ENCODE results near the gene MYO3B. TPM values are rescaled to one million over a fixed set of nuclear protein-coding genes. Genes with fewer than 3 reads are reported as not detected.

MYO3B gene
- total and polyA plus RNA-seq, 3 donors from 2014 or later = 1.4 to 3.5 (median 2.5) TPM

DNA sequence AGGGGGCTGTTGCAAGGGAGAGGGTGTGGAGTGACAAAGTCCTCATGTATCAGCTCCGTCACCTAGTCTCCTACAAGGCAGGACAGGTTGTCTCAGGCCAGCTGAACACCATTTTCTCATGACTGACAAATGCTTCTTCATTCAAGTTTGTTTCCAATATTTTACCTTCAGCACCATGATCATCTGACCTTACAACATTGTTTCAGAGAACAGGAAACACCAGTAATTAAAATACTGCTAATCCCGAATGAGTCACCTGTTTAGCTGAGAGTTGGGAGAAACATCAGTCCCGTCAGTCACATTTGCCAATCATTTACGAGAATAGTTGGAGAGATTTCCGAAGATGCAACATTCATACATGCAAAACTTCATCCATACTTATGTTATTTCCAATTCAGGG lies 511.5 kb downstream of the MYO3B start:
- H3K4me1 ChIP-seq = no peaks in the 10 kb centered on the region
- H3K27me3 ChIP-seq = no peaks in the 10 kb centered on the region
- no peaks in the 10 kb centered on the region for H3K36me3 ChIP-seq (ENCODE audit: low read depth, missing control alignments)
- no peak overlapping the region for H3K27ac ChIP-seq
- TF ChIP-seq, protein P1, sequence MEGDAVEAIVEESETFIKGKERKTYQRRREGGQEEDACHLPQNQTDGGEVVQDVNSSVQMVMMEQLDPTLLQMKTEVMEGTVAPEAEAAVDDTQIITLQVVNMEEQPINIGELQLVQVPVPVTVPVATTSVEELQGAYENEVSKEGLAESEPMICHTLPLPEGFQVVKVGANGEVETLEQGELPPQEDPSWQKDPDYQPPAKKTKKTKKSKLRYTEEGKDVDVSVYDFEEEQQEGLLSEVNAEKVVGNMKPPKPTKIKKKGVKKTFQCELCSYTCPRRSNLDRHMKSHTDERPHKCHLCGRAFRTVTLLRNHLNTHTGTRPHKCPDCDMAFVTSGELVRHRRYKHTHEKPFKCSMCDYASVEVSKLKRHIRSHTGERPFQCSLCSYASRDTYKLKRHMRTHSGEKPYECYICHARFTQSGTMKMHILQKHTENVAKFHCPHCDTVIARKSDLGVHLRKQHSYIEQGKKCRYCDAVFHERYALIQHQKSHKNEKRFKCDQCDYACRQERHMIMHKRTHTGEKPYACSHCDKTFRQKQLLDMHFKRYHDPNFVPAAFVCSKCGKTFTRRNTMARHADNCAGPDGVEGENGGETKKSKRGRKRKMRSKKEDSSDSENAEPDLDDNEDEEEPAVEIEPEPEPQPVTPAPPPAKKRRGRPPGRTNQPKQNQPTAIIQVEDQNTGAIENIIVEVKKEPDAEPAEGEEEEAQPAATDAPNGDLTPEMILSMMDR (IDR thresholded peaks at IDR 0.05) = no peak
- no peak for TF ChIP-seq POLR2A (IDR thresholded peaks at IDR 0.05)
- intact Hi-C loops (cut with DNase I; ENCODE audit: low total_unique reads) = no loop called here
- H3K9me3 ChIP-seq = no peaks in the 10 kb centered on the region
- WGBS, 2 donors = 78 to 87% methylated on average over 5 of the region's 5 CpGs
- no peak overlapping the region for H3K4me3 ChIP-seq
- DNase-seq = no peak

DNA sequence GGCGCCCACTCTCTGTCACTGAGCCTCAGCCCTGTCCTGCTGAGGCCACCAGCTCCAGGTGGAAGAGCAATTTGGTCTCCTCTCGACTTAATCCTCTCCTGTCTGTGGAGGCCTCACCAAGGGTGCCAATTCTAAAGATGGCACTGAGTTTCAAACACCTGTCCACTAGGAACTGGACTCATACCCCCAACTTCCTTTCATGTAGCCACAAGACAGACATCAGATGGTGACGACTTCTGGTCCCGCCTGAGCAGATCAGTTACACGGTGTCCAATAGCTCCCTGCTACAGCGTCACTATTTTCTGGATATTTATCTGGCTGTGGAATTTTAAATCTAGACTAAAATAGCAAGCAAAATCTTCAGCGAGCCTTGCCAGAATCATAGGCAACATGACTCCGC lies 512.7 kb downstream of the MYO3B start:
- Histone ChIP-seq H3K36me3 (ENCODE audit: low read depth, missing control alignments) (no peaks in the 10 kb centered on the region), H3K27me3 (no peaks in the 10 kb centered on the region), H3K4me1 (peaks cover 6% of the 10 kb centered on the region), H3K9me3 (no peaks in the 10 kb centered on the region), H3K4me3 (no peak overlapping the region), H3K27ac (no peak overlapping the region)
- no peak for DNase-seq
- intact Hi-C loops (cut with DNase I; ENCODE audit: low total_unique reads) = no loop called here
- TF ChIP-seq POLR2A (IDR thresholded peaks at IDR 0.05) = no peak
- WGBS, 2 donors = 85 to 86% methylated on average over 8 of the region's 8 CpGs

DNA sequence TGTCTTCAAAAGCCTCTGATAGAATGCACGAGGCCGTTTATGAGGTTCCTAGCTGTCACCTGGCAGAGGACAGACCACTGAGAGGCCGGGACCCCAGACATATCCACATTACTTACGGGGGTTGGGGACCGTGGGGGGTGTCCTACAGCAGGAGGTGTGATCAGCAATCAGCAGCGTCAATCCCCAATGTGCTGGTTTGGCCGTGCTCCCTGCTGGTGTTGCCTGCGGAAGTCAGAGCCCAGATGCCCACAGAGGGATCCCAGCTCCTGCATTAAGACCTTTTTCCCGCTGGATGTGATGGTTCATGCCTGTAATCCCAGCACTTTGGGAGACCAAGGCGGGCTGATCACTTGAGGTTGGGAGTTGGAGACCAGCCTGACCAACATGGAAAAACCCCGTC lies 516.4 kb downstream of the MYO3B start:
- Histone ChIP-seq H3K27me3 (no peaks in the 10 kb centered on the region), H3K4me1 (peaks cover 6% of the 10 kb centered on the region), H3K27ac (no peak overlapping the region), H3K4me3 (no peak overlapping the region), H3K9me3 (no peaks in the 10 kb centered on the region), H3K36me3 (ENCODE audit: low read depth, missing control alignments) (no peaks in the 10 kb centered on the region)
- DNase-seq = no peak
- intact Hi-C loops (cut with DNase I; ENCODE audit: low total_unique reads) = no loop called here
- 82 to 92% methylated on average over 11 of the region's 11 CpGs for WGBS, 2 donors
- TF ChIP-seq, protein P1 (IDR thresholded peaks at IDR 0.05) = no peak
- no peak for TF ChIP-seq POLR2A (IDR thresholded peaks at IDR 0.05)

DNA sequence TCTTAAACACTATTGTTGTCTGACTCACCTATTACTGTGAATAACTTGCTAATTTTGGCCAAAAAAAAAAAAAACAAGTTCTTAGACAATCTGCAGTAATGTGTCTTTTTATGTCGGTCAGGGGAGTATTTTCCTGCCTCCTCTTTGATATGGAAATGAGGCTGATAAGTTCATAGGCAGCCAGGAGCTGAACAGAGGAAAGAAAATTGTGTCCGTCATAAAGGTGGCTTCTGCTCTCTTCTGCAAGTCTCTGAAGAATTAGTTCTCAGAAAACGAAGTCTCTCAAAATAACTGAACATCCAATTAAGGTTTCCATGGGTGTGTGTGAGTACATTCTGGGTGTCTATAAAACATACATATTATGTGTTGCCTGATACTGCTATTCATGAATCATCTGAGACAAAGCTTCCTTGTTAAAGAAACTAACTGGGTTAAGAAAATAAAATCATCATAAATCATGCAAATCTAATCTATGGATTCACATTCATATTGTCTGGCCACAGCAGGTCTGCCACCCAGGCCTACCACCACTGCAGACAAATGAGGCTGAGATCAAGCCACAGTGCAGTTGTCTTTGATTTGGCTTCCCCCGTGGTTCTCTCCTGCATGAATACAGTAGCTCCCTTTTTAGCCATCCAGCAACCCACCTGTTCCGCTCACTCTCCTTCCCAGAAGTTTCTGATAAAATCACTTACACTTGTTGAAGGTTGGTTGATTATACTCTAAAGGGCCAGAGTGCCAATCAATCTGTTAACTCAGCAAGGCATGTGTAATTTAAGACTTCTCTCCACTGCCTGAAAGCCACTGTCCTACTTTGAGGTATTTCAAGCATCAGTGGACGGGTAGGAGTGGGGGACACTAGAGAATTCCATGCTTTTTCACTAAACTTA lies 517.8 kb downstream of the MYO3B start:
- Histone ChIP-seq H3K9me3 (no peaks in the 10 kb centered on the region), H3K36me3 (ENCODE audit: low read depth, missing control alignments) (no peaks in the 10 kb centered on the region), H3K4me1 (peaks cover 6% of the 10 kb centered on the region), H3K27ac (no peak overlapping the region), H3K27me3 (no peaks in the 10 kb centered on the region), H3K4me3 (no peak overlapping the region)
- TF ChIP-seq, protein P1 (IDR thresholded peaks at IDR 0.05) = no peak
- no peak for TF ChIP-seq POLR2A (IDR thresholded peaks at IDR 0.05)
- WGBS, 2 donors = 72 to 85% methylated on average over 6 of the region's 6 CpGs
- intact Hi-C loops (cut with DNase I; ENCODE audit: low total_unique reads) = no loop called here
- no peak for DNase-seq

DNA sequence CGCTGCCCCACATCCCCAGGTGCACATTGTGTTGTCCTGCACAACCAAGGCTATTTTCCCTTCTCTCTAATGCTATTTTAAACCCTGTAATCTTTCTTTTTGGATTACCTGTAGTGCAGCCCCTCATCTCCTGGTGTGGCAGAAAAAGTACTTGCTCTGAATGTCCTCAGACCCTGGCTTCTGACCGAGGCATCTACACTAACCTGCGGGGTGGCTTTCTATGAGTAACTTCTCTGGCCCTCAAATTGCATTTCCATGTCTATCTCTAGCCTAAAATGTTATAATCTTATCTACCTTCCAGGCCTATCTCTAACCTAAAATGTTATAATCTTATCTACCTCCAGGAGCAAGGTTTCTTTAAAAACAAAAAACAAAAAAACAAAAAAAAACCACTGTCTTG lies 519.0 kb downstream of the MYO3B start:
- H3K9me3 ChIP-seq = no peaks in the 10 kb centered on the region
- no peak for TF ChIP-seq POLR2A (IDR thresholded peaks at IDR 0.05)
- TF ChIP-seq, protein P1 (IDR thresholded peaks at IDR 0.05) = no peak

More for the DNA sequence above, 519.0 kb downstream of the MYO3B start:
- 91 to 97% methylated on average over 3 of the region's 3 CpGs for WGBS, 2 donors
- Histone ChIP-seq H3K27ac (no peak overlapping the region), H3K27me3 (no peaks in the 10 kb centered on the region), H3K4me1 (peaks cover 6% of the 10 kb centered on the region), H3K36me3 (ENCODE audit: low read depth, missing control alignments) (no peaks in the 10 kb centered on the region), H3K4me3 (no peak overlapping the region)
- intact Hi-C loops (cut with DNase I; ENCODE audit: low total_unique reads) = no loop called here
- DNase-seq = no peak
